Muscle layer of colon (tissue), 2 donors: ENCODE measurements around the gene MEST.
"Not testable (repeated sequence)": the region's sequence is repeated elsewhere in the genome, so short reads cannot be mapped to it uniquely, and the experiment has no call there.

Experiments used
- H3K27ac ChIP-seq: one replicate; pipeline ENCODE4 v1.7.0; 2013; ENCODE audit warnings: low read depth, mild to moderate bottlenecking, low read length, moderate library complexity
- H3K27me3 ChIP-seq, 2 donors: one replicate each; pipeline ENCODE4 v1.7.0; 2013; ENCODE audit warnings: low read length in 2 of 2, mild to moderate bottlenecking in 2 of 2; ENCODE audit not compliant: insufficient read depth in 2 of 2, control insufficient read depth in 1 of 2
- H3K36me3 ChIP-seq: one replicate; pipeline ENCODE4 v1.7.0; 2013; ENCODE audit warnings: mild to moderate bottlenecking, low read length; ENCODE audit not compliant: insufficient read depth
- H3K4me1 ChIP-seq: one replicate; pipeline ENCODE4 v1.7.0; 2013; ENCODE audit warnings: mild to moderate bottlenecking, low read length; ENCODE audit not compliant: insufficient read depth
- H3K4me3 ChIP-seq, 2 donors: one replicate each; pipeline ENCODE4 v1.7.0; 2013; ENCODE audit warnings: low read length in 2 of 2, low read depth in 1 of 2, mild to moderate bottlenecking in 1 of 2, moderate library complexity in 1 of 2
- H3K9ac ChIP-seq: one replicate; pipeline ENCODE4 v1.7.0; 2013; ENCODE audit warnings: low read length
- H3K9me3 ChIP-seq: one replicate; pipeline ENCODE4 v1.7.0; 2013; ENCODE audit warnings: mild to moderate bottlenecking, low read length
- donor health status: abdominal sarcoma.
- donor health status: Adenocarcinoma of cecum.

MEST gene

GRCh38 chr7:130500463-130500862 lies 8.6 kb downstream of the MEST start:
- no peak overlapping the region for H3K27ac ChIP-seq
- H3K36me3 ChIP-seq: peaks cover 8% of the 10 kb centered on the region
- H3K4me3 ChIP-seq: no peak overlapping the region
- no peaks in the 10 kb centered on the region for H3K9me3 ChIP-seq
- no peak overlapping the region for H3K9ac ChIP-seq
- no peaks in the 10 kb centered on the region for H3K4me1 ChIP-seq
- H3K27me3 ChIP-seq: no peaks in the 10 kb centered on the region

GRCh38 chr7:130500910-130501309 lies 9.0 kb downstream of the MEST start:
- H3K4me3 ChIP-seq: no peak overlapping the region
- no peak overlapping the region for H3K9ac ChIP-seq
- H3K9me3 ChIP-seq: no peaks in the 10 kb centered on the region
- H3K27me3 ChIP-seq: no peaks in the 10 kb centered on the region
- no peaks in the 10 kb centered on the region for H3K4me1 ChIP-seq
- H3K36me3 ChIP-seq: peaks cover 8% of the 10 kb centered on the region
- no peak overlapping the region for H3K27ac ChIP-seq

- Histone ChIP-seq H3K4me3 (no peak overlapping the region), H3K9ac (no peak overlapping the region), H3K27me3 (no peaks in the 10 kb centered on the region), H3K9me3 (no peaks in the 10 kb centered on the region), H3K27ac (no peak overlapping the region), H3K36me3 (peaks cover 27% of the 10 kb centered on the region), H3K4me1 (no peaks in the 10 kb centered on the region)
These were observed 13.9 kb downstream of the MEST start for GRCh38 chr7:130505753-130506152.

- no peaks in the 10 kb centered on the region for H3K9me3 ChIP-seq
- H3K36me3 ChIP-seq: peaks cover 27% of the 10 kb centered on the region
These were observed 14.5 kb downstream of the MEST start for GRCh38 chr7:130506358-130506757.

GRCh38 chr7:130512038-130512437 lies 20.2 kb downstream of the MEST start:
- not testable (repeated sequence) for H3K9ac ChIP-seq, H3K9me3 ChIP-seq, H3K27me3 ChIP-seq, H3K27ac ChIP-seq, H3K4me1 ChIP-seq, H3K4me3 ChIP-seq
- peaks cover 28% of the 10 kb centered on the region for H3K36me3 ChIP-seq

More at GRCh38 chr7:130506358-130506757, 14.5 kb downstream of the MEST start:
- H3K4me1 ChIP-seq: no peaks in the 10 kb centered on the region
- H3K27ac ChIP-seq: no peak overlapping the region
- no peaks in the 10 kb centered on the region for H3K27me3 ChIP-seq
- no peak overlapping the region for H3K4me3 ChIP-seq
- H3K9ac ChIP-seq: no peak overlapping the region

GRCh38 chr7:130513447-130513846 lies 21.6 kb downstream of the MEST start:
- Histone ChIP-seq H3K36me3 (peaks cover 15% of the 10 kb centered on the region), H3K27me3 (no peaks in the 10 kb centered on the region), H3K9me3 (no peaks in the 10 kb centered on the region), H3K4me1 (no peaks in the 10 kb centered on the region), H3K9ac (no peak overlapping the region), H3K27ac (no peak overlapping the region), H3K4me3 (no peak overlapping the region)

GRCh38 chr7:130515315-130516040 lies 23.6 kb downstream of the MEST start:
- H3K27me3 ChIP-seq: no peaks in the 10 kb centered on the region
- H3K27ac ChIP-seq: no peak overlapping the region
- no peaks in the 10 kb centered on the region for H3K9me3 ChIP-seq
- H3K9ac ChIP-seq: no peak overlapping the region
- H3K4me3 ChIP-seq: no peak overlapping the region
- no peaks in the 10 kb centered on the region for H3K4me1 ChIP-seq
- H3K36me3 ChIP-seq: peaks cover 11% of the 10 kb centered on the region

GRCh38 chr7:130521258-130521951 lies 29.5 kb downstream of the MEST start:
- Histone ChIP-seq H3K4me1 (no peaks in the 10 kb centered on the region), H3K9ac (no peak overlapping the region), H3K36me3 (no peaks in the 10 kb centered on the region), H3K27ac (no peak overlapping the region), H3K27me3 (no peaks in the 10 kb centered on the region), H3K4me3 (no peak overlapping the region), H3K9me3 (no peaks in the 10 kb centered on the region)

GRCh38 chr7:130523519-130524125 lies 31.7 kb downstream of the MEST start:
- H3K9ac ChIP-seq, H3K27me3 ChIP-seq, H3K36me3 ChIP-seq, H3K27ac ChIP-seq, H3K4me1 ChIP-seq, H3K4me3 ChIP-seq, H3K9me3 ChIP-seq: not testable (repeated sequence)

- Histone ChIP-seq H3K36me3 (no peaks in the 10 kb centered on the region), H3K9ac (no peak overlapping the region)
These were observed 32.7 kb downstream of the MEST start for GRCh38 chr7:130524628-130525027.

GRCh38 chr7:130527752-130528355 lies 36.0 kb downstream of the MEST start:
- H3K4me1 ChIP-seq, H3K27me3 ChIP-seq, H3K9me3 ChIP-seq, H3K9ac ChIP-seq, H3K4me3 ChIP-seq, H3K27ac ChIP-seq, H3K36me3 ChIP-seq: not testable (repeated sequence)

More at GRCh38 chr7:130524628-130525027, 32.7 kb downstream of the MEST start:
- no peak overlapping the region for H3K4me3 ChIP-seq
- H3K9me3 ChIP-seq: no peaks in the 10 kb centered on the region
- no peak overlapping the region for H3K27ac ChIP-seq
- no peaks in the 10 kb centered on the region for H3K4me1 ChIP-seq
- H3K27me3 ChIP-seq: no peaks in the 10 kb centered on the region
